HCEC 1CT (cell line): Measurements from ENCODE around the gene ESR2.
"Not testable (repeated sequence)": the region's sequence is repeated elsewhere in the genome, so short reads cannot be mapped to it uniquely, and the experiment has no call there.

Experiments used
- DNase-seq: peaks from one replicate; pipeline ENCODE4 v3.0.0-alpha.2; 2017

The ESR2 gene

DNA sequence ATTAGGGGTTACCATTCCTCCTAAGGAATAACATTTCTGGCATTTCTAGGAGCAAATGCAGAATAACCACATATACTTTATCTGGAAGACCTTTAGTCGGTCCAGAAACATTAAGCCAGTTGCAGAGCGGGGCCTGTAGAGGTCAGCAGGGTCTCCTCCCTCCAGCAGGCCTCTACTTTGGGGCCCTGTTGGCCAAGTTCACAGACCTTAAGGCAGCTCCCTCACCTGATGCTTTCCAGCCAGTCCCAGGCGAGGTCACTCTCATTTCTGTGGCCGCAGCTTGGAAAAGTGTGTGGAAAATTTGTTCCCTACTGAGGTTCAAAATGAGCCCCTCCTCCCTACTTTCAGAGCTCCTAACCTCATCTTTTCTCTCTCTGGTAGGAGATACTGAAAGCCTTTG, 74.1 kb downstream of the ESR2 start:
- DNase-seq: no peak

DNA sequence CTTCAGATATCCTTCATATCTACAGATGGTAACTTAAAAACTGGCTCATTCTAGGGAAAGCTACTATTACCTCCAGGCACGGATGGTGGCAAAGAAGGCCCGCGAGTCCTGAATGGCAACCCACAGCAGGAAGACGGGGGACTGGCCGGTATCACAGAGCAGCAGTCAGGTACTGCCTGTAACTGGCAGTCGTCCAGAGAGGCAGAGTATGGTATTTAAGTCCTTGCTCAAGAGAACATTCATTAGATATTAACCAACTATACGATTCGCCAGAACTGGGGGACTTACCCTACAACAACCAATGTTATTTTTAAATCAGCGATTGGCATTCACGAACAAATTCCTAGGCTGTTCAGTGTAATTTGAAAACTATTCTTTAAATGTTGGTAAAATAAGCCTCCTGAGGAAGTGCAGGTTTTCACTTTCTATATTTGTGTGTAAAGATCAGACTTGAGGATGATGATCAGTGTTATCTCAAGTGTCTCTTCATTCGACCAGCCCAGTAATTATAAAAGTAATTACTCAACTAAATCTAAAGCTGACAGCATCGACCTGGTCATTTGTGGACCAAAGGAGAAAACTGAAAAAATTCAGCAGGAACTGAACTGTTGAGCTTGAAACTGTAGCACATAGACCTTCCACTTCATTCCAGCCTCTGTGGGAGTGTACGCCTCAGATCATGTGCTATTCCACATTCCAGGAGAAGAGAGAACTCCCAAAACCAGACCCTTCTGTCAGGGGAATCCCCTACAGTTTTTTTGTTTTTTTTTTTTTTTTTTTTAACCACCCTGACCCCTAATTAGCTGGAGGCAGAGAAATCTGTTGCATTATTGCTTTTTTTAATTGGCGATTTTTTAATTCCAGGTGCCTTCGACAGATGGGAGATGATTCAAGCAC, 75.6 kb downstream of the ESR2 start:
- no peak for DNase-seq

DNA sequence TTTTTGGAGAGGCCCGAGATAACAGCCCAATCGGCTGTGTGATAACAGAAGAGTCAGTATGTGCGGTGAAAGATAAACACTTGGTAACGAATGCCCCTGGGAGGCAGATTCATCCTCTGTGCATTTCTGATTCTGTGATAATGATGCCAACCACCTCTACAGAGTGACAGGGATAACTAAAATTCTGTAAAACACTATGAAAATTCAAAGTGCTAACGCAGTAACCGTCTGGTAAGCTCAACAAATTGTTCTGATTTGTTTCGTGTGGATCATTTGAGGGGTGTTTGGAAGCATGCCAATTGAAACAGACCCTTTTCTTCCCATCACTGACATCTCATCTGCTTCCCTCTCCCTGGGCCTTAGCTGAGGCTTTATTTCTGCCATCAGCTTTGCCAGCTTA, 76.3 kb downstream of the ESR2 start:
- no peak for DNase-seq

- DNase-seq: no peak
Measured at GRCh38 chr14:64217308-64217707, 76.9 kb downstream of the ESR2 start.

- no peak for DNase-seq
Measured at GRCh38 chr14:64215978-64216377, 78.2 kb downstream of the ESR2 start.

GRCh38 chr14:64215274-64215673, 78.9 kb downstream of the ESR2 start:
- DNase-seq: no peak

DNA sequence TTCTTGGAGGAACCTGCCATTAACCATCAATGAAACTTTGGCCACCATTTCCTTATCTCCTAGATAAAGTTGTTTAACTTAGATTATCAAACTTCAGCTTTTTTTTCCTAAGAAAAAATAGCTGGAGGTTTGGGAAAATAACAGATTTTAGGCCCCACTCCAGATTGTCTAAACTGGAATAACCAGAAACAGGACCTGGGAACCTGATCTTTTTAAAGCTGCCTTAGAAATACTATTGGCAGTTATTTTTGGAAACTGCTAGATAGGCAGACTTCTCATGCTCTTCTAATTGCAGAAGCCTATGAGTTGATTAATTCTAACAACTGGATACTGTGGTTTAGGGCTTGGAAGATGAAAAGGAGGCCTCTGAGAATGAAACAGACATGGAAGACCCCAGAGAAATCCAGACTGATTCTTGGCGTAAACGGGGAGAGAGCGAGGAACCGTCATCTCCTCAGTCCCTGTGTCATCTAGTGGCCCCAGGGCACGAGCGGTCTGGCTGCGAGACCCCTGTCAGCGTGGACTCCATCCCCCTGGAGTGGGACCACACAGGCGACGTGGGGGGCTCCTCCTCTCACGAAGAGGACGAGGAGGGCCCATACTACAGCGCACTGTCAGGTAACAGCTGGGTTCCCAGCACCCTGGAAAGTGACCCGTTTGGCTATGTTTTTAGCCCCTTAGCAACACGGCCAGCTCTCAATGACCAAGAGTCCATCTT, 80.2 kb downstream of the ESR2 start:
- DNase-seq: no peak

GRCh38 chr14:64213086-64213485, 81.1 kb downstream of the ESR2 start:
- DNase-seq: no peak

DNA sequence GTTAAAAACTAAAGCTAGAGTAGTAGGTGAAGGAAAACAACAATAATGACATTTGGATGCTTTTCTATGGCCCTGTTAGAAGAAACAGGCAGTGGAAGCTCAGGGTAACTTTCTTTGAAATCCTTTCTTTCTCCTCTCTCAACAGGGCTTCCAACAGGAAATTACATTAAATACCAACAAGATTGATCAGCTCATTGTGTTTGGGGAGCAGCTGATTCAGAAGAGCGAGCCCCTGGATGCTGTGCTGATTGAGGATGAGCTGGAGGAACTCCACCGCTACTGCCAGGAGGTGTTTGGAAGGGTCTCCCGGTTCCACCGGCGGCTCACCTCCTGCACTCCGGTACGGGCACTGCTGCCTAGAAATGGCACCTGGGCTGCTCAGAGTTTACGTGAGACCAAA, 81.5 kb downstream of the ESR2 start:
- peak; percentile 17 for DNase-seq

GRCh38 chr14:64210912-64211311, 83.3 kb downstream of the ESR2 start:
- not testable (repeated sequence) for DNase-seq

DNA sequence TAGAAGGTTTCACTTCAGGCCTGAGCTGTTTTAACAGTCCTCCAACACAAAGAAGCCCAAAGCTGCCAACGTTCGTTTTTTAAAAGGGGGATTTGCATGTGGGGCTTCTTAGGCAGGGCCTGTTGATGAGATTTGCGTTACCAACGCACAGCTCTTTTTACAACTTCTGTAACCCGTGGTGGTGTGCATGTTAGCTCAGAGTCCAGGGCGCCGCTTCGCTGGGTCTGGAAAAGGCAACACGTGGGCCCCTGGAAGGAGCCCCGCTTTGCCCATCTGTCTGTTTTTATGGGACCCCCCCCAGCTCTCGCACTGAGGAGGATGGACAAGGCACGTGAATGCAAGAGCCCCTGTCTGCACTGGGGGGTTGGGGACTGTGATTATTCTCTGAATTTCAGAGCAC, 84.0 kb downstream of the ESR2 start:
- DNase-seq: no peak

DNA sequence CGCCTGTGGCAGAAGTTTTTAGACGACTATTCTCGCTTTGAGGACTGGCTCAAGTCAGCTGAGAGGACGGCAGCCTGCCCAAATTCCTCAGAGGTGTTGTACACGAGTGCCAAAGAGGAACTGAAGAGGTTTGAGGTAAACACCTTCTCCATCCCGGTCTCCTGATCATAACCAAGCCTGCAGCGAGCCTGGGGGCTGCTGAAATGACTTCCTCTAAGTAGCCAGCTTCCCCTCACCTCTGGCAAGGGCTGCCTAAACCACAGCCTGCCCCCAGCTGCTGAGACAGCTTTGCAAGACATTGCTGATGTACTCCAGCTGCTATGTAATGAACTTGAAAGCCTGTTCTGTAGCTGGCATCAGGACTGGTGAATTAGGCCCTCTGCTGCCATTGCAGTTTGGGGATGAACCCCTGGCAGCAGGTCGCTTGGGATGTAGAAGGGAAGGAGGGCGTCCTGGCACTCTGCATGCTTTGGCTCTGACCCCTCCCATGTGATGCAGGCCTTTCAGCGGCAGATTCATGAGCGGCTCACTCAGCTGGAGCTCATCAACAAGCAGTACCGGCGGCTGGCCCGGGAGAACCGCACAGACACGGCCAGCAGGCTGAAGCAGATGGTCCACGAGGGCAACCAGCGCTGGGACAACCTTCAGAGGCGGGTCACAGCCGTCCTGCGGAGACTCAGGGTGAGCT, 84.6 kb downstream of the ESR2 start:
- DNase-seq: peak; percentile 37

DNA sequence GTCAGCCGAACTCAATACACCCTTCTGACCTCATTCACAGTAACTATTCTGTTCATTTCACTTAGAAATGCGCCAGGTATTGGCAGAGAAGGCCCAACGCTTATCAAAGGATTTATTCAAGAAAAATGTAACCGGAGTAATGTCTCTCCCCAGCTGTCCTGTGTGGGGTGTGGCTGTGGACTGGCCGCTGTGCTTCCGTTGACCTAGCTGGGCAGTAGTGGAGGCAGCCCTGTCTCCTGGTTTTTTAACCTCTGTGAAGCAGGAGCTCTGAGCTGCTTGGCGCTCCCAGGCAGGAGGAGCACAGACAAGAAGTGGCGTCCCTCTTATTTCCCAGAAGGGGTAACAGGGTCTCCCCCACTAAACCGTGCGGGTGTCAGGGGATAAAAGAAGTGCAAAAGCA, 85.2 kb downstream of the ESR2 start:
- no peak for DNase-seq

- no peak for DNase-seq
Measured at GRCh38 chr14:64208261-64208660, 85.9 kb downstream of the ESR2 start.

- DNase-seq: no peak
Measured at GRCh38 chr14:64203366-64204006, 90.7 kb downstream of the ESR2 start.

- DNase-seq: no peak
Measured at GRCh38 chr14:64202716-64203115, 91.5 kb downstream of the ESR2 start.

DNA sequence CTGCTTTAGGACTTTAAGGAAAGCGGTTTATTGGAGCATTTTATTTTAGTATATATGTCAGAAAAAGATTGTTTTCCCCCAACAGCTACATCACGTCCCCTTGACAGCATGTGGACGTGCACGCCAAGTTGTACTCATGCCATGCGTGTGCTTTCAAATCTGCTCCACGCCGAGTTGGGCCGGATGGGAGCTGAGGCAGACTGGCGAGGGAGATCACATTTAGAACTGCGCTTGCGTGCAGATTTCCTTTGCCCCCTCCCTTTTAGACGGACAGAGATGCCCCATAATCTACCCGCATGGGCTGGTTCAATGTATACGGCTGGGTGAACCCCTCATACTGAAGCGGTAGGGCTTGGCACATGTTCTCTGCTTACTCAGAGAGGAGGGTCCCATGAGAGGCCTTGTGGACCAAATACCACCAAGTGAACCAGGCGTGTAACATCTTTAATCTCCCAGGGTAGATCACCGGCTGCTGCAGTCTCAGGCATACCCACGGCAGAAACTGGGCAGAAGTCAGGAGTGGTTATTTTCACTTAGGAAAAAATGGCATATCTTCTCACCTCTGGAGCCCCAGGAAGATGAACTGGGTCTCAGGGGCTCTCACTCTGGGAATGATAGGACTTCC, 92.1 kb downstream of the ESR2 start:
- no peak for DNase-seq

- no peak for DNase-seq
Measured at GRCh38 chr14:64201296-64201695, 92.9 kb downstream of the ESR2 start.

DNA sequence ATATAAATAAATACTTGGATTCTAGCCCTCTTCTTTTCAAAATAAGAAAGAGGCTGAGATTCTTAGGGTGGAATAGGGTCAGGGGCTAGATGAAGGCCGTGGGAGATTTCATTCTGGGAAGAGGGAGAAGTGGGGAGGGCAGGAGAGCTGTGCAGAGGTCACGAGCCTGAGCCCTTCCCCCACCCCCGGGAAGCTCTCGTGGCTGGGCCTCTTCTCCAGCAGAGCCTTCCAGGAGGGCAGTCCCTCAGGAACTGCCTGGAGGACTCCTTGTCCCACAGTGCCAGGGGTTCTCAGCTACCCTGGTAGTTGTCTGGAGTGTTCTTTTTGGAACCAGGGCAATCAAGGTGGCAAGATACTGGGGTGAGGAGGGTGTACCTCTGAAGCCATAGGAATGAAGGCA, 94.0 kb downstream of the ESR2 start:
- no peak for DNase-seq

DNA sequence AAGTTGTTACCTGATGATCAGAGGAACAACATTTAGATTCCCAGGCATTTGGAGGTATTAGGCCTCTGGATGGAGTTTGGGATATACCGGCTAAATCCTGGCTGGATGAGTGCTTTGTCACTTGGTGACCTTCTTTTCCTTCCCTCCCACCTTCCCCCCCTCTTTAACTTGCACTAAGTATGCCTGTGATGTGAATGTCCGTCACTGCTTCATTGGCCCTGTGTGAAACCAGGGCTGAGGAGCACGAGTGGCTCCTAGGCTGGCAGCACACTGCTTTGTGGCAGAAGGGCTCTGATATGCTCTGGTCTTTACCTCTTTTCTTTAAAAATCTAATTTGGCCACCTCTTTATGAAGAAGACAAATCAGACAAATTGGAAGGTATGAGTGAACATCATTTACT, 95.7 kb downstream of the ESR2 start:
- DNase-seq: no peak

DNA sequence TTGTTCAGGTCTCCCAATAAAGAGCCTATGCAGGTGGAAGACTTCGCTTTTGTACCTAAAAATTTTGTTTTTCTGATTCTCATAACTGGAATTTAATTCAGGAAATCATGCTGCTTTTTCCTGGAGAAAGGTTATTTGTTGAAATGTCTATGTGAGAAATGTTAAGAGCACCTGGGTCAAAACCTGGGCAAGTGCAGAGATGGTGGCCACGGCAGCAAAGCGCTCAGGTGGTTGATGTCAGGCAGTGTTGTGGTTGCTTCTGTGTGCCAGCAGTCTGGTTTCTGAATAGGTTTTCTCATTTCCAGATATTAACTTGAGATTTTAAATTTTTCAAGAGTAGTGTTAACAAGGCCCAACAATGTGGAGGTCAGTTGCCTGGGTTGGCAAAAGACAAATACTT, 96.2 kb downstream of the ESR2 start:
- DNase-seq: no peak

DNA sequence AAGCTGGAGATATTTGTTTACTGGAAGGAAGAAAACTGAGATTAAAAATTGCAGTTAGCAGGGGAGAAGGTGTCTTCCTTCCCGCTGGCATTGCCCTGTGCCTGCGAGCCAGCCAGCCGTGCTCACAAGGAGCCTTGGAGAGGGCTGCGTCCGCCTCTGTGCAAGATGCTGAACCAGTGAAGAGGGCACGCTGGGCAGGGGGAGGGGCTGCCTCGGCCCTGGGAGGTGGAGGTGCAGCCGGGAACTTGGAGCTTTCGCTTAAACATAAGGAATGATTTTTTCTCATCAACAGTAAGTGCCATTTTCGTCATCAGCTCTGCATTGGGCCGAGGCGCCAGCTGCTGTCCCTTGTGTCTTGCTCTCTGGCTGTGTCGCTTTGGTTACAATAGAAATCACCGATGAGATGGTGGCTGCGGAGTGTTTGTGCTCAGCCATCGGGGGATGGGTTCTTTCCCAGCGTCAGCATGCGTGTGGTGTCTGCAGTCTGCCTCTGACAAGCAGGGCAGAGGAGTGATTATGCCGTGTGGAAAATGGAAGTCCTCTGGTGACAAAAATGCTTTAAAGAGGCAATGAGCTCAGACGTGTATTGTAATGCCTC, 97.3 kb downstream of the ESR2 start:
- peak; percentile 22 for DNase-seq
